Measurements from ENCODE around the gene DNAJC13.

- TF ChIP-seq, protein P1, sequence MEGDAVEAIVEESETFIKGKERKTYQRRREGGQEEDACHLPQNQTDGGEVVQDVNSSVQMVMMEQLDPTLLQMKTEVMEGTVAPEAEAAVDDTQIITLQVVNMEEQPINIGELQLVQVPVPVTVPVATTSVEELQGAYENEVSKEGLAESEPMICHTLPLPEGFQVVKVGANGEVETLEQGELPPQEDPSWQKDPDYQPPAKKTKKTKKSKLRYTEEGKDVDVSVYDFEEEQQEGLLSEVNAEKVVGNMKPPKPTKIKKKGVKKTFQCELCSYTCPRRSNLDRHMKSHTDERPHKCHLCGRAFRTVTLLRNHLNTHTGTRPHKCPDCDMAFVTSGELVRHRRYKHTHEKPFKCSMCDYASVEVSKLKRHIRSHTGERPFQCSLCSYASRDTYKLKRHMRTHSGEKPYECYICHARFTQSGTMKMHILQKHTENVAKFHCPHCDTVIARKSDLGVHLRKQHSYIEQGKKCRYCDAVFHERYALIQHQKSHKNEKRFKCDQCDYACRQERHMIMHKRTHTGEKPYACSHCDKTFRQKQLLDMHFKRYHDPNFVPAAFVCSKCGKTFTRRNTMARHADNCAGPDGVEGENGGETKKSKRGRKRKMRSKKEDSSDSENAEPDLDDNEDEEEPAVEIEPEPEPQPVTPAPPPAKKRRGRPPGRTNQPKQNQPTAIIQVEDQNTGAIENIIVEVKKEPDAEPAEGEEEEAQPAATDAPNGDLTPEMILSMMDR (IDR thresholded peaks at IDR 0.05) = no peak
- TF ChIP-seq POLR2A (IDR thresholded peaks at IDR 0.05) = no peak
- TF ChIP-seq EP300 (IDR thresholded peaks at IDR 0.05) = no peak
Observed at GRCh38 chr3:132433121-132433520, 15.8 kb downstream of the DNAJC13 start.
